ENCODE results near the gene ZNF579. TPM values are rescaled to one million over a fixed set of nuclear protein-coding genes. Genes with fewer than 3 reads are reported as not detected.

ZNF579 gene
- total and polyA plus RNA-seq, 10 of the 15 experiments (the other 5 are each of a cell fraction or from before 2014, with no cell fraction given) = 0.11 to 11.7 (median 1.5) TPM

DNA sequence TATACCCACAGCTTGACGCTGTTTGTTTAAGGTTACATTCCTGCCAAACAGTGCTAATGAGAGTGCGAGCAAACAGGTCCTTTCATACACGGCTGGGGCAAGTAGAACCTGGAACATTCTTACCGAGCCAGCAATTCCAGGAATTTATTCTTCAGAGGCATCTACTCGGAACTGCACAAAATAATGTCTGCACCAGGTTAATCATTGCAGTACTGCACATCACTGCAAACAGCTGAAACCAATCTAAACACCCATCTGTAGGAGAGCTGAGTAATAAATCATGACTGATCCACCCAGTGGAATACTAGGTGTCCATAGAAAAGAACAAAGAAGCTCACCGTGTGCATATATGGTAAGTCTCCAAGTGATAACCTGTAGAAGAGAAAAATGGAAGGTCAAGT is 1.2 kb upstream of the ZNF579 start:
- no peak overlapping the region for H3K27ac ChIP-seq (ENCODE audit: control insufficient read depth, insufficient read depth)
- peaks cover 11% of the 10 kb centered on the region for H3K79me2 ChIP-seq (ENCODE audit: control insufficient read depth, insufficient read depth, low read length)
- no peaks in the 10 kb centered on the region for H3K9me3 ChIP-seq (replicated peaks; ENCODE audit: control insufficient read depth, insufficient read depth, low read length)
- no peak overlapping the region for H2AFZ ChIP-seq (ENCODE audit: control insufficient read depth, low read depth, low read length)
- no peaks in the 10 kb centered on the region for H4K20me1 ChIP-seq (ENCODE audit: control insufficient read depth, insufficient read depth)
- peaks cover 4% of the 10 kb centered on the region for H3K4me1 ChIP-seq (ENCODE audit: control insufficient read depth, insufficient read depth, low read length)
- BruUV-seq (replicated peaks) = no TSS peak
- CTCF ChIA-PET = interaction anchor here (1.1 to 2.3 kb wide), 3 partner anchors 24 to 73 kb away, joined by 3 to 5 read pairs (median 5); partner anchors contain the start of gene ZNF865
- peaks cover 0 to 3% of the 10 kb centered on the region in 2 experiments; a peak in 1 of 4 replicates for H3K36me3 ChIP-seq (ENCODE audit: control insufficient read depth in 2 of 2, insufficient read depth in 2 of 2, low read length in 1 of 2)
- SMC1A ChIA-PET (ENCODE audit: uncharacterized antibody, unreplicated experiment) = no interaction called here
- ATAC-seq (no peak), DNase-seq (ENCODE audit: low read depth, low spot score) (no peak), FAIRE-seq (peak; percentile 18)
- no peaks in the 10 kb centered on the region for H3K27me3 ChIP-seq (replicated peaks in 1 of 2; ENCODE audit: control insufficient read depth in 2 of 2, insufficient read depth in 2 of 2, low read length in 1 of 2)
- H3K9ac ChIP-seq (ENCODE audit: control insufficient read depth, insufficient read depth, low read length) = no peak overlapping the region
- POLR2A ChIA-PET = interaction anchor here (0.5 to 1.5 kb wide), 4 partner anchors 17 to 52 kb away, joined by 3 to 5 read pairs (median 4); partner anchors contain the start of gene FIZ1
- TF ChIP-seq, protein P1, sequence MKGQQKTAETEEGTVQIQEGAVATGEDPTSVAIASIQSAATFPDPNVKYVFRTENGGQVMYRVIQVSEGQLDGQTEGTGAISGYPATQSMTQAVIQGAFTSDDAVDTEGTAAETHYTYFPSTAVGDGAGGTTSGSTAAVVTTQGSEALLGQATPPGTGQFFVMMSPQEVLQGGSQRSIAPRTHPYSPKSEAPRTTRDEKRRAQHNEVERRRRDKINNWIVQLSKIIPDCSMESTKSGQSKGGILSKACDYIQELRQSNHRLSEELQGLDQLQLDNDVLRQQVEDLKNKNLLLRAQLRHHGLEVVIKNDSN (IDR thresholded peaks at IDR 0.05; ENCODE audit: borderline replicate concordance, extremely low read length, insufficient read depth, low read depth, low read length) = no peak
- TF ChIP-seq, protein P2, sequence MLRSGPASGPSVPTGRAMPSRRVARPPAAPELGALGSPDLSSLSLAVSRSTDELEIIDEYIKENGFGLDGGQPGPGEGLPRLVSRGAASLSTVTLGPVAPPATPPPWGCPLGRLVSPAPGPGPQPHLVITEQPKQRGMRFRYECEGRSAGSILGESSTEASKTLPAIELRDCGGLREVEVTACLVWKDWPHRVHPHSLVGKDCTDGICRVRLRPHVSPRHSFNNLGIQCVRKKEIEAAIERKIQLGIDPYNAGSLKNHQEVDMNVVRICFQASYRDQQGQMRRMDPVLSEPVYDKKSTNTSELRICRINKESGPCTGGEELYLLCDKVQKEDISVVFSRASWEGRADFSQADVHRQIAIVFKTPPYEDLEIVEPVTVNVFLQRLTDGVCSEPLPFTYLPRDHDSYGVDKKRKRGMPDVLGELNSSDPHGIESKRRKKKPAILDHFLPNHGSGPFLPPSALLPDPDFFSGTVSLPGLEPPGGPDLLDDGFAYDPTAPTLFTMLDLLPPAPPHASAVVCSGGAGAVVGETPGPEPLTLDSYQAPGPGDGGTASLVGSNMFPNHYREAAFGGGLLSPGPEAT (IDR thresholded peaks at IDR 0.05; ENCODE audit: low read depth) = no peak
- TF ChIP-seq SP1 (IDR thresholded peaks at IDR 0.05; ENCODE audit: low read depth, low read length) (no peak), SUPT20H (IDR thresholded peaks at IDR 0.05; ENCODE audit: borderline replicate concordance, control insufficient read depth, low read depth, low read length) (no peak), EZH2 (IDR thresholded peaks at IDR 0.05; ENCODE audit: borderline replicate concordance, control insufficient read depth, low read depth, low read length) (no peak), IRF4 (IDR thresholded peaks at IDR 0.05; ENCODE audit: low read depth, low read length) (no peak), JUNB (IDR thresholded peaks at IDR 0.05) (no peak), RB1 (IDR thresholded peaks at IDR 0.05; ENCODE audit: borderline replicate concordance) (no peak), HCFC1 (IDR thresholded peaks at IDR 0.05; ENCODE audit: low read length) (no peak), WRNIP1 (IDR thresholded peaks at IDR 0.05; ENCODE audit: borderline replicate concordance, low read depth, low read length) (no peak)
- TF ChIP-seq, protein P3, sequence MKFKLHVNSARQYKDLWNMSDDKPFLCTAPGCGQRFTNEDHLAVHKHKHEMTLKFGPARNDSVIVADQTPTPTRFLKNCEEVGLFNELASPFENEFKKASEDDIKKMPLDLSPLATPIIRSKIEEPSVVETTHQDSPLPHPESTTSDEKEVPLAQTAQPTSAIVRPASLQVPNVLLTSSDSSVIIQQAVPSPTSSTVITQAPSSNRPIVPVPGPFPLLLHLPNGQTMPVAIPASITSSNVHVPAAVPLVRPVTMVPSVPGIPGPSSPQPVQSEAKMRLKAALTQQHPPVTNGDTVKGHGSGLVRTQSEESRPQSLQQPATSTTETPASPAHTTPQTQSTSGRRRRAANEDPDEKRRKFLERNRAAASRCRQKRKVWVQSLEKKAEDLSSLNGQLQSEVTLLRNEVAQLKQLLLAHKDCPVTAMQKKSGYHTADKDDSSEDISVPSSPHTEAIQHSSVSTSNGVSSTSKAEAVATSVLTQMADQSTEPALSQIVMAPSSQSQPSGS (IDR thresholded peaks at IDR 0.05; ENCODE audit: low read length) = no peak
- TF ChIP-seq, protein P4, sequence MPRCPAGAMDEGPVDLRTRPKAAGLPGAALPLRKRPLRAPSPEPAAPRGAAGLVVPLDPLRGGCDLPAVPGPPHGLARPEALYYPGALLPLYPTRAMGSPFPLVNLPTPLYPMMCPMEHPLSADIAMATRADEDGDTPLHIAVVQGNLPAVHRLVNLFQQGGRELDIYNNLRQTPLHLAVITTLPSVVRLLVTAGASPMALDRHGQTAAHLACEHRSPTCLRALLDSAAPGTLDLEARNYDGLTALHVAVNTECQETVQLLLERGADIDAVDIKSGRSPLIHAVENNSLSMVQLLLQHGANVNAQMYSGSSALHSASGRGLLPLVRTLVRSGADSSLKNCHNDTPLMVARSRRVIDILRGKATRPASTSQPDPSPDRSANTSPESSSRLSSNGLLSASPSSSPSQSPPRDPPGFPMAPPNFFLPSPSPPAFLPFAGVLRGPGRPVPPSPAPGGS (IDR thresholded peaks at IDR 0.05; ENCODE audit: borderline replicate concordance, insufficient read depth, low read depth, low read length, poor library complexity, severe bottlenecking) = no peak
- intact Hi-C loops (cut with micrococcal nuclease; ENCODE audit: unreplicated experiment) = no loop called here
- RAD21 ChIA-PET (ENCODE audit: unreplicated experiment) = interaction anchor here (1.3 kb wide), 1 partner anchor 18 kb away, joined by 4 read pairs; the partner anchor contains the start of gene FIZ1
- in situ Hi-C loops (cut with MboI) = no loop called here
- H3K4me2 ChIP-seq (ENCODE audit: control insufficient read depth, insufficient read depth) = peak overlapping the region; percentile 56; the same call in 1 of the 2 replicates
- 62% methylated on average over 5 of the region's 6 CpGs for WGBS (ENCODE audit: insufficient coverage, insufficient replicate concordance, low lambda C conversion rate, missing lambda C conversion rate)
- no peak overlapping the region for H3K4me3 ChIP-seq
